ENCODE measurements around the gene MAP3K2. TPM values are rescaled to one million over a fixed set of nuclear protein-coding genes. Genes with fewer than 3 reads are reported as not detected.

MAP3K2 gene
- total RNA-seq, 1 donor from 2014 or later, result 36.6 TPM

DNA sequence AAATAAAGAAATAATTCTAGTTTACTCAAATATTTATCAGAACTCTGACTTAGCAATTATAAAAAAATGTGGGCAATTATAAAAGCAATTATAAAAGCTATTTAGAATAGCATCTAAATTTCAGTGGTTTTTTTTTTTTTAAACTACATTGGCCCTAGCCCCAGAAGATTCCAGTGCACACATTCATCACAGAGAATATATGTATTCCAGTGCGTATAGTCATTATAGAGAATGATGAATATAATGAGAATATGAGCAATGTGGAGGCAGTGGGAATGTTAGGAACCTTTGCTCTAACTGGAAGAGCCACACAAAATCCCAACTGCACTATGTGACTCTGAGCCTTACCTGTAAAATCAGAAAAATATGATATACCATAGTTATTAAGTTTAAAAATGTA, 10.5 kb downstream of the MAP3K2 start:
- no peaks in the 10 kb centered on the region for H3K9me3 ChIP-seq
- H3K27ac ChIP-seq, result no peak overlapping the region
- no peaks in the 10 kb centered on the region for H3K36me3 ChIP-seq
- DNase-seq (ENCODE audit: extremely low spot score in 2 of 2), result no peak
- TF ChIP-seq, protein P1, sequence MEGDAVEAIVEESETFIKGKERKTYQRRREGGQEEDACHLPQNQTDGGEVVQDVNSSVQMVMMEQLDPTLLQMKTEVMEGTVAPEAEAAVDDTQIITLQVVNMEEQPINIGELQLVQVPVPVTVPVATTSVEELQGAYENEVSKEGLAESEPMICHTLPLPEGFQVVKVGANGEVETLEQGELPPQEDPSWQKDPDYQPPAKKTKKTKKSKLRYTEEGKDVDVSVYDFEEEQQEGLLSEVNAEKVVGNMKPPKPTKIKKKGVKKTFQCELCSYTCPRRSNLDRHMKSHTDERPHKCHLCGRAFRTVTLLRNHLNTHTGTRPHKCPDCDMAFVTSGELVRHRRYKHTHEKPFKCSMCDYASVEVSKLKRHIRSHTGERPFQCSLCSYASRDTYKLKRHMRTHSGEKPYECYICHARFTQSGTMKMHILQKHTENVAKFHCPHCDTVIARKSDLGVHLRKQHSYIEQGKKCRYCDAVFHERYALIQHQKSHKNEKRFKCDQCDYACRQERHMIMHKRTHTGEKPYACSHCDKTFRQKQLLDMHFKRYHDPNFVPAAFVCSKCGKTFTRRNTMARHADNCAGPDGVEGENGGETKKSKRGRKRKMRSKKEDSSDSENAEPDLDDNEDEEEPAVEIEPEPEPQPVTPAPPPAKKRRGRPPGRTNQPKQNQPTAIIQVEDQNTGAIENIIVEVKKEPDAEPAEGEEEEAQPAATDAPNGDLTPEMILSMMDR (IDR thresholded peaks at IDR 0.05), result no peak
- TF ChIP-seq POLR2AphosphoS5 (IDR thresholded peaks at IDR 0.05; ENCODE audit: insufficient read depth in 1 of 2, low read depth in 1 of 2), result no peak
- TF ChIP-seq POLR2A (IDR thresholded peaks at IDR 0.05), result no peak
- no peak overlapping the region for H3K4me3 ChIP-seq
- intact Hi-C loops (cut with DNase I), result no loop called here
- no peaks in the 10 kb centered on the region for H3K27me3 ChIP-seq
- peaks cover 20% of the 10 kb centered on the region for H3K4me1 ChIP-seq

GRCh38 chr2:127376257-127376656, 11.5 kb downstream of the MAP3K2 start:
- Histone ChIP-seq H3K9me3 (no peaks in the 10 kb centered on the region), H3K27ac (no peak overlapping the region), H3K4me3 (no peak overlapping the region), H3K27me3 (no peaks in the 10 kb centered on the region), H3K4me1 (peaks cover 15% of the 10 kb centered on the region), H3K36me3 (no peaks in the 10 kb centered on the region)
- DNase-seq (ENCODE audit: extremely low spot score in 2 of 2), result no peak
- intact Hi-C loops (cut with DNase I), result no loop called here
- TF ChIP-seq, protein P1 (IDR thresholded peaks at IDR 0.05), result no peak
- TF ChIP-seq POLR2A (IDR thresholded peaks at IDR 0.05) (no peak), POLR2AphosphoS5 (IDR thresholded peaks at IDR 0.05; ENCODE audit: insufficient read depth in 1 of 2, low read depth in 1 of 2) (no peak)

DNA sequence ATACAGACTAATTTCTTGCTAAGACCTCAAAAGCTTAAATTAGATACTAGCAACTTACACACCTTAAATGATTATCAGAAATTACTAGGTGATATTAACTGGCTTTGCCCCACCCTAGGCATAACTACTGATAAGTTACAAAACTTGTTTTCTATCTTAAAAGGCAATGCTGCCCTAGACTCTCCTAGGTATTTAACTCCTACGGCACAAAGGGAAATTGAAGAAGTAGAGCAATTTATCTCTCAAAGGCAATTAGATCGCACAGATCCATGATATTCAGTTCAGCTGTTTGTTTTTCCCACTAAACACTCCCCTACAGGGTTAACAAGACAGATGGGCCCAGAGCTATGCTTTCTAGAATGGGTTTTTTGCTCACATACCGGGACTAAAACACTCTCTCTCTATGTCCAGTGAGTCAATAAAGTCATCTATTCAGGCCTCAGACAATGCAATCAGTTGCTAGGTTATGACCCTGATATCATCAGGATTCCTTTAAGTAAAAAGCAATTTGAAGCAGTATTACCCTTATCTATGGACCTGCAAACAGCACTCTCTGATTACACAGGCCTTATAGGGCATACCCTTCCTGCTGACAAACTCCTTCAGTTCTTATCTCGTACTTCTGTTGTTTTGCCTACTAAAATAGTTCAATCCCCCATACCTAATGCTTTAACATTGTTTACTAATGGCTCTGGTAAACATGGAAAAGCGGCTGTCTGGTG, 14.3 kb downstream of the MAP3K2 start:
- no peaks in the 10 kb centered on the region for H3K36me3 ChIP-seq
- no peak overlapping the region for H3K27ac ChIP-seq
- no peaks in the 10 kb centered on the region for H3K4me1 ChIP-seq
- no peak for DNase-seq (ENCODE audit: extremely low spot score in 2 of 2)
- H3K9me3 ChIP-seq, result no peaks in the 10 kb centered on the region
- H3K27me3 ChIP-seq, result no peaks in the 10 kb centered on the region
- intact Hi-C loops (cut with DNase I), result no loop called here
- TF ChIP-seq, protein P1 (IDR thresholded peaks at IDR 0.05), result no peak
- TF ChIP-seq POLR2A (IDR thresholded peaks at IDR 0.05), result no peak
- no peak for TF ChIP-seq POLR2AphosphoS5 (IDR thresholded peaks at IDR 0.05; ENCODE audit: insufficient read depth in 1 of 2, low read depth in 1 of 2)
- H3K4me3 ChIP-seq, result no peak overlapping the region

DNA sequence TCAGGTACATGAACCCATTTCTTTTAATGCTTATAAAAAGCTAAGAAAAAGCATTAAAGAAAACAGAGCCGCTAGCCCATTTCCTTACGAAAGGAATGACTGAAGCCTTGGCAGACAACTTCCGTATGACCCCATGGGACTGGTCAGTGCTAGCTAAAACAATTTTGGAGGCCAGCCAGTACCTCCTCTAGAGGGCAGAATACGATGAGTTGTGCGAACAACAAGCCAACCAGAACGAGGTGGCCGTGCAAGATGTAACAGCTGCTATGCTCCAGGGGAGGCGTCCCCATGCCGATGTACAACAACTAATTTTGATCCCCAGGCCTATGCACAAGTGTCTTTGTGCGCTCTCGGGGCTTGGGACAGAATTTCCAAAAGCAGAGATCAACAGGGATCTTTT, 16.7 kb downstream of the MAP3K2 start:
- H3K27ac ChIP-seq, result no peak overlapping the region
- H3K9me3 ChIP-seq, result no peaks in the 10 kb centered on the region
- TF ChIP-seq, protein P1 (IDR thresholded peaks at IDR 0.05), result no peak
- TF ChIP-seq POLR2AphosphoS5 (IDR thresholded peaks at IDR 0.05; ENCODE audit: insufficient read depth in 1 of 2, low read depth in 1 of 2), result no peak
- TF ChIP-seq POLR2A (IDR thresholded peaks at IDR 0.05), result no peak
- peaks cover 5% of the 10 kb centered on the region for H3K4me1 ChIP-seq
- H3K36me3 ChIP-seq, result no peaks in the 10 kb centered on the region
- intact Hi-C loops (cut with DNase I), result no loop called here
- no peak overlapping the region for H3K4me3 ChIP-seq
- no peaks in the 10 kb centered on the region for H3K27me3 ChIP-seq
- no peak for DNase-seq (ENCODE audit: extremely low spot score in 2 of 2)

DNA sequence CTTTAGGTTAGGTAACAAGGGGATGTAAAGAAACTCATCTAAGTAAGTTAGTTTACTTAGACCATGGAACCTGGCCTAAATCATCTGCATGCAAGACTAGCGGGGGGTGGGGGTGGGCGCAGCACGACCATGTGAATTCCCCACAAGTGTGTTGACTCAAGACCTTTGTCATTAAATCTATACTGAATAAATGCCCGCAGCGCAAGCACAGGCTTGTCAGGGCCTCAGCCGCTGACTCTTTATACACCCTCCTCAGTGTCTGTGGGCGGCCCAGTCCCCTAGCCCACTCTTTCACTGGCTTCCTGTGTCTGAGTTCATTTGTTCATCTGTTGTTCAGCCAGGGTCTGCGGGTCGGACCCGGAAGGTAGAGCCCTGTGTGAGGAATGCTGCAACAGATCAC, 17.8 kb downstream of the MAP3K2 start:
- Histone ChIP-seq H3K27ac (no peak overlapping the region), H3K36me3 (no peaks in the 10 kb centered on the region), H3K27me3 (no peaks in the 10 kb centered on the region), H3K4me3 (no peak overlapping the region), H3K4me1 (peaks cover 15% of the 10 kb centered on the region), H3K9me3 (no peaks in the 10 kb centered on the region)
- TF ChIP-seq, protein P1 (IDR thresholded peaks at IDR 0.05), result no peak
- TF ChIP-seq POLR2AphosphoS5 (IDR thresholded peaks at IDR 0.05; ENCODE audit: insufficient read depth in 1 of 2, low read depth in 1 of 2) (no peak), POLR2A (IDR thresholded peaks at IDR 0.05) (no peak)
- intact Hi-C loops (cut with DNase I), result no loop called here
- DNase-seq (ENCODE audit: extremely low spot score in 2 of 2), result no peak
